GM12801 (cell line): ENCODE measurements around the gene SCN10A.

Experiments used
- CTCF ChIP-seq: IDR thresholded peaks from one replicate; pipeline ENCODE4 v1.5.1; 2011; ENCODE audit warnings: control low read depth; ENCODE audit not compliant: insufficient read length; ENCODE audit errors: extremely low read depth

SCN10A gene

GRCh38 chr3:38687321-38687720 is 128.7 kb downstream of the SCN10A start:
- no peak for TF ChIP-seq CTCF

- no peak for TF ChIP-seq CTCF
Observed at GRCh38 chr3:38684546-38684945, 131.5 kb downstream of the SCN10A start.

- no peak for TF ChIP-seq CTCF
Observed at GRCh38 chr3:38669668-38670067, 146.3 kb downstream of the SCN10A start.

- TF ChIP-seq CTCF: no peak
Observed at GRCh38 chr3:38662544-38662943, 153.5 kb downstream of the SCN10A start.

- TF ChIP-seq CTCF: no peak
Observed at GRCh38 chr3:38658841-38659240, 157.2 kb downstream of the SCN10A start.

- no peak for TF ChIP-seq CTCF
Observed at GRCh38 chr3:38657369-38657768, 158.6 kb downstream of the SCN10A start.

GRCh38 chr3:38655708-38656300 is 160.2 kb downstream of the SCN10A start:
- no peak for TF ChIP-seq CTCF
